Measurements from ENCODE around the gene GRAMD1A.

- TF ChIP-seq CTCF (IDR thresholded peaks at IDR 0.05) = no peak
- TF ChIP-seq POLR2A (IDR thresholded peaks at IDR 0.05) = no peak
These were observed 11.9 kb downstream of the GRAMD1A start for GRCh38 chr19:35011737-35012682.

All from right lobe of liver (tissue), 4 donors.